Natural killer cell (primary cell): ENCODE measurements around the gene SH3GL1. TPM values are rescaled to one million over a fixed set of nuclear protein-coding genes. Genes with fewer than 3 reads are reported as not detected.

Experiments
- ATAC-seq, 3 donors: fragments of 150-1000 bp in 2 of 3; fragments of 200-7000 bp in 1 of 3; cut with Tn5 transposase; 1 replicate in 1 of 3; 2 replicates in 2 of 3; pipeline ENCODE4 v1.10.0; 2021; ENCODE audit warnings: mild to moderate bottlenecking in 2 of 3, moderate library complexity in 2 of 3
- DNase-seq, 2 donors: peaks; one replicate each; pipeline versions ENCODE4 v3.0.0 to v3.0.0-alpha.2; 2013 to 2021; ENCODE audit warnings: mixed read lengths in 1 of 2
- H3K27ac ChIP-seq: one replicate; pipeline ENCODE4 v1.5.1; 2013; ENCODE audit warnings: mild to moderate bottlenecking, low read length
- H3K27me3 ChIP-seq: one replicate; pipeline ENCODE4 v1.6.1; 2013; ENCODE audit warnings: low read length; ENCODE audit not compliant: control insufficient read depth, insufficient read depth
- H3K36me3 ChIP-seq: one replicate; pipeline ENCODE4 v1.6.1; 2013; ENCODE audit warnings: low read length; ENCODE audit not compliant: control insufficient read depth, insufficient read depth
- H3K4me1 ChIP-seq: one replicate; pipeline ENCODE4 v1.6.1; 2013; ENCODE audit warnings: low read length; ENCODE audit not compliant: control insufficient read depth, insufficient read depth
- H3K4me3 ChIP-seq: one replicate; pipeline ENCODE4 v1.5.1; 2013; ENCODE audit warnings: low read length
- H3K9me3 ChIP-seq: one replicate; pipeline ENCODE4 v1.6.1; 2013; ENCODE audit warnings: low read length; ENCODE audit not compliant: control insufficient read depth, insufficient read depth
- H3K27ac Mint-ChIP-seq, 2 donors: one replicate each; pipeline ENCODE4 v1.8.0; 2022; ENCODE audit warnings: mild to moderate bottlenecking in 2 of 2, mixed read lengths in 2 of 2, moderate library complexity in 1 of 2
- H3K27me3 Mint-ChIP-seq, 2 donors: one replicate each; pipeline ENCODE4 v1.8.0; 2022; ENCODE audit warnings: low read depth in 2 of 2, mixed read lengths in 2 of 2
- H3K36me3 Mint-ChIP-seq: one replicate; pipeline ENCODE4 v1.8.0; 2022; ENCODE audit warnings: mixed read lengths
- H3K4me1 Mint-ChIP-seq, 2 donors: one replicate each; pipeline ENCODE4 v1.8.0; 2022; ENCODE audit warnings: mixed read lengths in 2 of 2
- H3K4me3 Mint-ChIP-seq: one replicate; pipeline ENCODE4 v1.8.0; 2022; ENCODE audit warnings: mild to moderate bottlenecking, moderate library complexity, mixed read lengths
- H3K9me3 Mint-ChIP-seq, 2 donors: one replicate each; pipeline ENCODE4 v1.8.0; 2022; ENCODE audit warnings: mixed read lengths in 2 of 2
- CTCF ChIP-seq: fragments of 200-600 bp; IDR thresholded peaks from one replicate; pipeline ENCODE4 v1.8.0; 2022; ENCODE audit warnings: antibody characterized with exemption
- WGBS: methylation state at CpG from one replicate; pipeline ENCODE4 v1.1.7; 2013; ENCODE audit warnings: missing lambda C conversion rate; ENCODE audit not compliant: insufficient coverage; 5-methylcytosine and 5-hydroxymethylcytosine counted together
- intact Hi-C: fragments of 100-400 bp; cut with micrococcal nuclease; formaldehyde crosslinking; loops from one replicate; pipeline ENCODE4 v1.14.2; 2022
- total RNA-seq, 4 donors: library from RNA; stranded (reverse); fragments of 120-200 nt in 1 of 4; gene quantifications; one replicate each; pipeline versions ENCODE4 v1.2.3 to v1.2.4, GENCODE V29; 2013 to 2022

The SH3GL1 gene
- total RNA-seq, 3 donors from 2014 or later (not counting 1 experiment from before 2014, with no cell fraction given) = 43.9 to 55.7 (median 49.2) TPM

- 92% methylated on average over 7 of the region's 7 CpGs for WGBS
- Histone ChIP-seq H3K27me3 (no peaks in the 10 kb centered on the region), H3K4me1 (no peaks in the 10 kb centered on the region), H3K4me3 (no peak overlapping the region), H3K27ac (no peak overlapping the region), H3K9me3 (no peaks in the 10 kb centered on the region), H3K36me3 (peaks cover 6% of the 10 kb centered on the region)
- Mint-ChIP-seq H3K27me3 (no peaks in the 10 kb centered on the region), H3K9me3 (no peaks in the 10 kb centered on the region), H3K4me3 (no peak overlapping the region), H3K27ac (no peak overlapping the region), H3K4me1 (no peaks in the 10 kb centered on the region), H3K36me3 (no peaks in the 10 kb centered on the region)
- no peak for DNase-seq
- ATAC-seq = no peak
- intact Hi-C loops = no loop called here
- TF ChIP-seq CTCF = no peak
These were observed 13.9 kb upstream of the SH3GL1 start for GRCh38 chr19:4414144-4414799.

DNA sequence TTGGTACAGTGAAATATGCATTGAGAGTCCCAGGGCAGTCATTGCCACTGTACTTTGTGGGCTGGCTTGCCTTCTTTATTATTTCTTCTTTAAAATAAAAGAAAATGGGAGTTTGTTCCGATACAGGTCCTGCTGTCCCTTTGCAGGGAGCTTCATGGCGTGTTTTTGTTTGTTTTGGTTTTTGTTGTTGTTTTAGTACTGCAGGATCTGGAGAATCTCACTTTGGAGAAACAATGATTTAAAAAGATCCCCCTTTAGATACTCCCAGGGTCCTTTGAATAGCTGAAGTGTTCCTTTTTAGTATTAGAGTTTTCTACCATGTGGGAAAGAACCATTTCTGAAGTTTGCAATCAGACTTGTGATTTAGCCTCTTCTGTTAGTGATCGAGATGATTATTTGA lies 13.2 kb upstream of the SH3GL1 start:
- TF ChIP-seq CTCF = no peak
- ATAC-seq = no peak
- 100% methylated on average over 1 of the region's 3 CpGs for WGBS
- no peaks in the 10 kb centered on the region for H3K27me3 ChIP-seq
- no peak for DNase-seq
- no peaks in the 10 kb centered on the region for H3K9me3 Mint-ChIP-seq
- H3K27ac ChIP-seq = no peak overlapping the region
- H3K4me1 ChIP-seq = no peaks in the 10 kb centered on the region
- no peak overlapping the region for H3K4me3 Mint-ChIP-seq
- no peaks in the 10 kb centered on the region for H3K4me1 Mint-ChIP-seq
- no peaks in the 10 kb centered on the region for H3K9me3 ChIP-seq
- intact Hi-C loops = no loop called here
- no peak overlapping the region for H3K27ac Mint-ChIP-seq
- no peaks in the 10 kb centered on the region for H3K27me3 Mint-ChIP-seq
- H3K4me3 ChIP-seq = no peak overlapping the region
- peaks cover 6% of the 10 kb centered on the region for H3K36me3 ChIP-seq
- no peaks in the 10 kb centered on the region for H3K36me3 Mint-ChIP-seq

GRCh38 chr19:4409123-4409933 lies 9.0 kb upstream of the SH3GL1 start:
- H3K9me3 ChIP-seq = no peaks in the 10 kb centered on the region
- intact Hi-C loops = no loop called here
- Mint-ChIP-seq H3K27me3 (no peaks in the 10 kb centered on the region), H3K9me3 (no peaks in the 10 kb centered on the region), H3K36me3 (no peaks in the 10 kb centered on the region), H3K4me3 (no peak overlapping the region), H3K27ac (no peak overlapping the region), H3K4me1 (no peaks in the 10 kb centered on the region)
- WGBS = 96% methylated on average over 23 of the region's 23 CpGs
- no peak overlapping the region for H3K27ac ChIP-seq
- TF ChIP-seq CTCF = no peak
- ATAC-seq (no peak), DNase-seq (no peak)
- H3K36me3 ChIP-seq = peaks cover 6% of the 10 kb centered on the region
- no peaks in the 10 kb centered on the region for H3K27me3 ChIP-seq
- H3K4me1 ChIP-seq = no peaks in the 10 kb centered on the region
- H3K4me3 ChIP-seq = no peak overlapping the region
